Keratinocyte (primary cell): ENCODE results near the gene INPP5E. TPM values are rescaled to one million over a fixed set of nuclear protein-coding genes. Genes with fewer than 3 reads are reported as not detected.

ENCODE experiments used
- DNase-seq: peaks from one replicate; pipeline ENCODE4 v3.0.0-alpha.2; 2011; ENCODE audit warnings: low read depth, missing footprints, low spot score
- FAIRE-seq: peaks from 2 replicates; lab custom pipeline; 2011; peaks lifted over from hg19 to GRCh38; lab: Jason Lieb, UNC
- H2AFZ ChIP-seq: 2 replicates; pipeline ENCODE4 v1.6.0; 2012; ENCODE audit warnings: low read length, control low read depth, inconsistent platforms; ENCODE audit not compliant: control insufficient read depth
- H3K27ac ChIP-seq: 2 replicates; pipeline ENCODE4 v1.5.1; 2011; ENCODE audit warnings: low read length; ENCODE audit not compliant: control insufficient read depth, insufficient read depth
- H3K27me3 ChIP-seq: 3 replicates; pipeline ENCODE4 v1.6.0; 2011; ENCODE audit warnings: low read length; ENCODE audit not compliant: control insufficient read depth, insufficient read depth; ENCODE audit errors: extremely low read depth
- H3K36me3 ChIP-seq, 2 experiments: 2 replicates in 1 of 2; 3 replicates in 1 of 2; pipeline ENCODE4 v1.5.1; 2011; ENCODE audit warnings: low read length in 2 of 2, mild to moderate bottlenecking in 1 of 2; ENCODE audit not compliant: control insufficient read depth in 2 of 2, insufficient read depth in 2 of 2; ENCODE audit errors: extremely low read depth in 1 of 2
- H3K4me1 ChIP-seq: 3 replicates; pipeline ENCODE4 v1.5.1; 2011; ENCODE audit warnings: low read length; ENCODE audit not compliant: control insufficient read depth, insufficient read depth; ENCODE audit errors: extremely low read depth
- H3K4me2 ChIP-seq: 3 replicates; pipeline ENCODE4 v1.6.0; 2011; ENCODE audit warnings: low read depth, low read length; ENCODE audit not compliant: control insufficient read depth, insufficient read depth; ENCODE audit errors: extremely low read depth
- H3K4me3 ChIP-seq, 3 experiments: fragments of 200-600 bp in 1 of 3; sonication (generic) in 1 of 3; 2 replicates in 2 of 3; 3 replicates in 1 of 3; pipeline ENCODE4 v1.5.1; 2011 to 2016; ENCODE audit warnings: low read length in 3 of 3, mild to moderate bottlenecking in 3 of 3, control low read depth in 2 of 3, inconsistent platforms in 1 of 3, low read depth in 1 of 3, mixed read lengths in 1 of 3, mixed run types in 1 of 3, moderate library complexity in 1 of 3; ENCODE audit not compliant: control insufficient read depth in 2 of 3, insufficient read depth in 2 of 3; ENCODE audit errors: extremely low read depth in 1 of 3
- H3K79me2 ChIP-seq: 2 replicates; pipeline ENCODE4 v1.6.0; 2012; ENCODE audit warnings: low read length; ENCODE audit not compliant: control insufficient read depth, insufficient read depth
- H3K9ac ChIP-seq: 3 replicates; pipeline ENCODE4 v1.6.0; 2011; ENCODE audit warnings: low read length; ENCODE audit not compliant: control insufficient read depth, insufficient read depth; ENCODE audit errors: extremely low read depth
- H3K9me1 ChIP-seq: 3 replicates; pipeline ENCODE4 v1.6.0; 2011; ENCODE audit warnings: low read length; ENCODE audit not compliant: control insufficient read depth, insufficient read depth; ENCODE audit errors: extremely low read depth
- H3K9me3 ChIP-seq: 2 replicates; pipeline ENCODE4 v1.5.1; 2012; ENCODE audit warnings: low read depth, low read length; ENCODE audit not compliant: control insufficient read depth
- H4K20me1 ChIP-seq: 3 replicates; pipeline ENCODE4 v1.6.0; 2011; ENCODE audit warnings: low read length; ENCODE audit not compliant: control insufficient read depth, insufficient read depth; ENCODE audit errors: extremely low read depth
- CTCF ChIP-seq, 3 experiments: IDR thresholded peaks in 1 of 3; conservative IDR thresholded peaks in 1 of 3; optimal IDR thresholded peaks in 1 of 3; 2 replicates in 2 of 3; 3 replicates in 1 of 3; pipeline versions ENCODE3 to v1.5.1; 2011; ENCODE audit warnings: low read length in 3 of 3, mild to moderate bottlenecking in 3 of 3, moderate library complexity in 2 of 3, control low read depth in 1 of 3, inconsistent platforms in 1 of 3; ENCODE audit not compliant: insufficient read depth in 2 of 3; ENCODE audit errors: extremely low read depth in 1 of 3
- EZH2 ChIP-seq: IDR thresholded peaks from one replicate; pipeline ENCODE4 v1.6.1; 2012; ENCODE audit warnings: inconsistent platforms, mild to moderate bottlenecking, low read length, moderate library complexity
- dilution Hi-C: fragments of 300-500 bp; cut with MboI; formaldehyde crosslinking; loops from one replicate; pipeline ENCODE4 v1.7.0; 2020; ENCODE audit warnings: low sequenced_read_pairs; ENCODE audit not compliant: extremely low pct_ligation_motif_present
- polyA plus RNA-seq, 5 experiments: library from polyadenylated mRNA; depleted of rRNA in 3 of 5; stranded (reverse) in 3 of 5; stranded (forward) in 1 of 5; unstranded in 1 of 5; fragments of >200 nt; gene quantifications; 1 replicate in 1 of 5; 2 replicates in 3 of 5; 3 replicates in 1 of 5; pipeline versions ENCODE4 v1.2.1 to v1.2.3, GENCODE V29; 2011 to 2012; ENCODE audit warnings: missing spikeins in 2 of 5, low read depth in 1 of 5, low replicate concordance in 1 of 5

Gene INPP5E
- polyA plus RNA-seq, 1 donor (not counting 4 experiments of a cell fraction or from before 2014, with no cell fraction given) = 4.4 TPM

- no peaks in the 10 kb centered on the region for H3K9me3 ChIP-seq
- H3K9me1 ChIP-seq = no peaks in the 10 kb centered on the region
- DNase-seq = no peak
- H3K4me1 ChIP-seq = no peaks in the 10 kb centered on the region
- no peak overlapping the region for H3K4me3 ChIP-seq
- H4K20me1 ChIP-seq = peaks cover 5% of the 10 kb centered on the region
- no peak for FAIRE-seq
- H3K27me3 ChIP-seq = no peaks in the 10 kb centered on the region
- TF ChIP-seq CTCF (optimal IDR thresholded peaks at IDR 0.05 in 1 of 3, IDR thresholded peaks at IDR 0.05 in 1 of 3, conservative IDR thresholded peaks at IDR 0.05 in 1 of 3; ENCODE audit: extremely low read depth in 1 of 3, insufficient read depth in 2 of 3, low read length in 3 of 3) = no peak
- TF ChIP-seq EZH2 = no peak
- no peak overlapping the region for H3K9ac ChIP-seq
- no peak overlapping the region for H3K27ac ChIP-seq
- peaks cover 17% of the 10 kb centered on the region for H3K79me2 ChIP-seq
- dilution Hi-C loops = no loop called here
- peaks cover 49 to 81% of the 10 kb centered on the region in 2 experiments for H3K36me3 ChIP-seq
- no peak overlapping the region for H2AFZ ChIP-seq
- H3K4me2 ChIP-seq = no peak overlapping the region
Measured at GRCh38 chr9:136463578-136463977, 23.9 kb upstream of the INPP5E start.

GRCh38 chr9:136462664-136463063, 23.0 kb upstream of the INPP5E start:
- Histone ChIP-seq H3K4me3 (no peak overlapping the region), H4K20me1 (peaks cover 6% of the 10 kb centered on the region), H3K4me2 (no peak overlapping the region), H2AFZ (no peak overlapping the region), H3K36me3 (peaks cover 49 to 83% of the 10 kb centered on the region in 2 experiments), H3K27me3 (no peaks in the 10 kb centered on the region), H3K27ac (no peak overlapping the region), H3K79me2 (peaks cover 15% of the 10 kb centered on the region), H3K9me3 (no peaks in the 10 kb centered on the region), H3K4me1 (no peaks in the 10 kb centered on the region), H3K9ac (no peak overlapping the region), H3K9me1 (no peaks in the 10 kb centered on the region)
- dilution Hi-C loops = no loop called here
- FAIRE-seq (no peak), DNase-seq (no peak)
- no peak for TF ChIP-seq EZH2
- TF ChIP-seq CTCF (optimal IDR thresholded peaks at IDR 0.05 in 1 of 3, IDR thresholded peaks at IDR 0.05 in 1 of 3, conservative IDR thresholded peaks at IDR 0.05 in 1 of 3; ENCODE audit: extremely low read depth in 1 of 3, insufficient read depth in 2 of 3, low read length in 3 of 3) = no peak
